ENCODE data around the gene STRA6.

Gene STRA6

GRCh38 chr15:74182131-74182530 lies 20.5 kb downstream of the STRA6 start:
- no peak for FAIRE-seq
- DNase-seq (ENCODE audit: low spot score) = no peak

GRCh38 chr15:74180881-74181602 lies 21.5 kb downstream of the STRA6 start:
- DNase-seq (ENCODE audit: low spot score) (no peak), FAIRE-seq (no peak)

GRCh38 chr15:74179983-74180880 lies 22.4 kb downstream of the STRA6 start:
- no peak for FAIRE-seq
- peak; percentile 20 for DNase-seq (ENCODE audit: low spot score)

- DNase-seq (ENCODE audit: low spot score) (peak; percentile 90), FAIRE-seq (peak; percentile 95)
Measured at GRCh38 chr15:74179101-74179841, 23.3 kb downstream of the STRA6 start.

- FAIRE-seq (no peak), DNase-seq (ENCODE audit: low spot score) (no peak)
Measured at GRCh38 chr15:74178326-74179100, 24.1 kb downstream of the STRA6 start.

- DNase-seq (ENCODE audit: low spot score) = no peak
- no peak for FAIRE-seq
Measured at GRCh38 chr15:74176262-74177214, 26.0 kb downstream of the STRA6 start.

- DNase-seq (ENCODE audit: low spot score) (no peak), FAIRE-seq (no peak)
Measured at GRCh38 chr15:74175271-74176191, 27.1 kb downstream of the STRA6 start.

- FAIRE-seq = no peak
- DNase-seq (ENCODE audit: low spot score) = no peak
Measured at GRCh38 chr15:74174958-74175253, 27.7 kb downstream of the STRA6 start.

- FAIRE-seq = no peak
- DNase-seq (ENCODE audit: low spot score) = no peak
Measured at GRCh38 chr15:74174219-74174957, 28.2 kb downstream of the STRA6 start.

- no peak for DNase-seq (ENCODE audit: low spot score)
Measured at GRCh38 chr15:74173380-74174218, 29.0 kb downstream of the STRA6 start, which contains the start of gene ISLR. Gene ISLR (plus strand): TSS chr15:74173710. CDS start chr15:74174859, 1,149 bp downstream.

GRCh38 chr15:74172701-74173379 lies 29.7 kb downstream of the STRA6 start:
- FAIRE-seq = no peak
- DNase-seq (ENCODE audit: low spot score) = no peak

More at GRCh38 chr15:74173380-74174218, 29.0 kb downstream of the STRA6 start, which contains the start of gene ISLR:
- no peak for FAIRE-seq

GRCh38 chr15:74171965-74172541 lies 30.5 kb downstream of the STRA6 start:
- DNase-seq (ENCODE audit: low spot score) (no peak), FAIRE-seq (no peak)

GRCh38 chr15:74170875-74171578 lies 31.6 kb downstream of the STRA6 start:
- FAIRE-seq (no peak), DNase-seq (ENCODE audit: low spot score) (no peak)

GRCh38 chr15:74170071-74170844 lies 32.3 kb downstream of the STRA6 start:
- no peak for FAIRE-seq
- no peak for DNase-seq (ENCODE audit: low spot score)

- FAIRE-seq = no peak
Measured at GRCh38 chr15:74168711-74169126, 33.9 kb downstream of the STRA6 start.

More at GRCh38 chr15:74168711-74169126, 33.9 kb downstream of the STRA6 start:
- DNase-seq (ENCODE audit: low spot score) = no peak

All from RCC 7860 (cell line).